GM23248 (cell line): ENCODE measurements around the gene SMIM24.

Experiments
- EZH2 ChIP-seq: fragments of 200-600 bp; sonication (generic); IDR thresholded peaks from 2 replicates; pipeline ENCODE4 v1.6.1; 2018; ENCODE audit warnings: antibody characterized with exemption, mild to moderate bottlenecking; ENCODE audit not compliant: insufficient read depth, poor library complexity, severe bottlenecking
- EZH2phosphoT487 ChIP-seq: fragments of 200-600 bp; sonication (generic); IDR thresholded peaks from 2 replicates; pipeline ENCODE4 v1.6.1; 2018; ENCODE audit warnings: antibody characterized with exemption, moderate library complexity, mild to moderate bottlenecking, low read depth; ENCODE audit not compliant: insufficient read depth

DNA sequence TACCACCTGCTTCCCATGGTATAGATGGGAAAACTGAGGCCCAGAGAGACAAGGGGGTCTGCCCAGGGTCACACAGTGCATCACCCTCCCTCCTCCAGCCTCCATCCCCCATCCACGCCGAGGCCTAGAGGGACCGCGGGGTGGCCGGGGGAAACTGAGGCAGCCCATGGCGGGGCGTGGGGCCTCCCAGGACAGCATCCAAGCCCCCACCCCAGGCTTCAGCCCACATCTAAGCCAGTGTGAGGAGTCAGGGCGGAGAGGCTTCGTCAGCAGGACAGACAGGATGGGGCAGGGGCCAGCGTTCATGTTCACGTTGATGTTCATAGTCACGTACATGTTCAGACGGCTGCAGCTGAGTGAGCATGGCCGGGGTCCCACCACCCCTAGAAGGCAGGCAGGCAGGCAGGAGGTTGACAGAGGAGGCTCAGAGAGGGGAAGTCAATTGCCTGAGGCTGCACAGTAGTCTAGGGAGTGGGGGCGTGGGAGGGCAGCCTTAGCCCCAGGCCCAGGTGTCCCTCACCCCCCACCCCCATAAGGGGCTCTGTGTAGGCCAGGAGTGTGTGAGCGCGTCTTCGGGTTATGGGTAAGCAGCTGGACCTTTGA lies 23.3 kb downstream of the SMIM24 start:
- TF ChIP-seq EZH2 (no peak), EZH2phosphoT487 (no peak)
